Naive thymus-derived CD4-positive, alpha-beta T cell (primary cell): ENCODE results near the gene SCAPER. TPM values are rescaled to one million over a fixed set of nuclear protein-coding genes. Genes with fewer than 3 reads are reported as not detected.

Experiments
- ATAC-seq: fragments of 150-1000 bp; cut with Tn5 transposase; 2 replicates; pipeline ENCODE4 v1.10.0; 2021; ENCODE audit warnings: mild to moderate bottlenecking, moderate library complexity
- CTCF ChIA-PET: fragments of 350-600 bp; sonication (Branson Sonifier 250); formaldehyde crosslinking; loops from one replicate; lab custom pipeline; 2021; ENCODE audit warnings: antibody characterized with exemption; lab: Charles Lee
- POLR2A ChIA-PET: fragments of 350-600 bp; sonication (Branson Sonifier 250); formaldehyde crosslinking; loops from one replicate; lab custom pipeline; 2021; ENCODE audit warnings: antibody characterized with exemption, inconsistent platforms; lab: Charles Lee
- DNase-seq, 9 donors: peaks; one replicate each; pipeline versions ENCODE4 v3.0.0 to v3.0.0-alpha.2; 2020 to 2022; ENCODE audit warnings: mixed read lengths in 1 of 9
- H3K27ac ChIP-seq: one replicate; pipeline ENCODE4 v1.7.0; 2013; ENCODE audit warnings: mild to moderate bottlenecking, low read depth, low read length, moderate library complexity
- H3K27me3 ChIP-seq, 2 donors: one replicate each; pipeline ENCODE4 v1.7.0; 2013; ENCODE audit warnings: low read length in 2 of 2, mild to moderate bottlenecking in 2 of 2, moderate library complexity in 2 of 2; ENCODE audit not compliant: control insufficient read depth in 2 of 2, insufficient read depth in 2 of 2
- H3K36me3 ChIP-seq, 3 experiments: 1 replicate in 2 of 3; 2 replicates in 1 of 3; pipeline ENCODE4 v1.7.0; 2013; ENCODE audit warnings: low read length in 3 of 3, mild to moderate bottlenecking in 3 of 3, moderate library complexity in 1 of 3; ENCODE audit not compliant: insufficient read depth in 3 of 3, control insufficient read depth in 2 of 3
- H3K4me1 ChIP-seq, 2 donors: one replicate each; pipeline ENCODE4 v1.7.0; 2013; ENCODE audit warnings: low read length in 2 of 2, mild to moderate bottlenecking in 2 of 2, moderate library complexity in 1 of 2; ENCODE audit not compliant: control insufficient read depth in 2 of 2, insufficient read depth in 2 of 2
- H3K4me3 ChIP-seq: 2 replicates; pipeline ENCODE4 v1.7.0; 2013; ENCODE audit warnings: mild to moderate bottlenecking, low read length
- H3K9me3 ChIP-seq, 3 experiments: 1 replicate in 2 of 3; 2 replicates in 1 of 3; pipeline ENCODE4 v1.7.0; 2013; ENCODE audit warnings: low read length in 3 of 3; ENCODE audit not compliant: control insufficient read depth in 2 of 3
- H3K27ac Mint-ChIP-seq, 9 donors: one replicate each; pipeline ENCODE4 v1.8.0; 2020 to 2022; ENCODE audit warnings: mixed read lengths in 9 of 9, mild to moderate bottlenecking in 8 of 9, moderate library complexity in 5 of 9, inconsistent platforms in 2 of 9
- H3K27me3 Mint-ChIP-seq, 5 donors: one replicate each; pipeline ENCODE4 v1.8.0; 2021 to 2022; ENCODE audit warnings: mixed read lengths in 5 of 5, mild to moderate bottlenecking in 1 of 5
- H3K36me3 Mint-ChIP-seq, 5 donors: one replicate each; pipeline ENCODE4 v1.8.0; 2020 to 2022; ENCODE audit warnings: mixed read lengths in 5 of 5, mild to moderate bottlenecking in 3 of 5, inconsistent platforms in 1 of 5
- H3K4me1 Mint-ChIP-seq, 7 donors: one replicate each; pipeline ENCODE4 v1.8.0; 2020 to 2022; ENCODE audit warnings: mixed read lengths in 7 of 7, mild to moderate bottlenecking in 3 of 7, inconsistent platforms in 1 of 7
- H3K4me3 Mint-ChIP-seq, 10 donors: one replicate each; pipeline ENCODE4 v1.8.0; 2020 to 2022; ENCODE audit warnings: mild to moderate bottlenecking in 10 of 10, mixed read lengths in 10 of 10, moderate library complexity in 6 of 10, inconsistent platforms in 2 of 10
- H3K9me3 Mint-ChIP-seq, 11 donors: one replicate each; pipeline ENCODE4 v1.8.0; 2020 to 2022; ENCODE audit warnings: mixed read lengths in 11 of 11, mild to moderate bottlenecking in 4 of 11, inconsistent platforms in 1 of 11, moderate library complexity in 1 of 11
- intact Hi-C, 2 donors: fragments of 100-400 bp; cut with micrococcal nuclease; formaldehyde crosslinking; loops; one replicate each; pipeline ENCODE4 v1.15.1; 2023
- polyA plus RNA-seq, 2 donors: library from polyadenylated mRNA; unstranded; fragments of 300-500 nt; fragmentation: Illumina TruSeq; gene quantifications; one replicate each; pipeline ENCODE4 v1.2.3, GENCODE V29; 2021
- total RNA-seq, 6 experiments: library from RNA in 5 of 6; stranded (reverse) in 5 of 6; gene quantifications; 1 replicate in 5 of 6; 2 replicates in 1 of 6; pipeline ENCODE4 v1.2.3 and lab custom pipeline; 2021 to 2026

Gene SCAPER
- total and polyA plus RNA-seq, 7 experiments from 2014 or later: 22.6 to 56.9 (median 48.8) TPM

GRCh38 chr15:76345583-76345879 lies 559.6 kb downstream of the SCAPER start:
- H3K4me3 ChIP-seq: no peak overlapping the region
- H3K27ac Mint-ChIP-seq: peak overlapping the region in 2 of 9 donors; percentile 62 to 68
- peaks cover 25 to 27% of the 10 kb centered on the region in 2 donors for H3K4me1 ChIP-seq
- H3K9me3 Mint-ChIP-seq: peaks cover 0 to 13% (median 0%) of the 10 kb centered on the region in 11 donors
- no peaks in the 10 kb centered on the region for H3K9me3 ChIP-seq
- ATAC-seq (no peak), DNase-seq (no peak)
- H3K4me1 Mint-ChIP-seq: peaks cover 13 to 44% (median 33%) of the 10 kb centered on the region in 7 donors
- no peaks in the 10 kb centered on the region for H3K36me3 ChIP-seq
- H3K4me3 Mint-ChIP-seq: peak overlapping the region; percentile 40 to 82 (median 66)
- peaks cover 31 to 33% of the 10 kb centered on the region in 2 donors for H3K27me3 ChIP-seq
- intact Hi-C loops: loop anchor here in 1 of 2 donors (10.0 kb wide), 1 partner anchor 281 kb away; no protein-coding TSS in a partner anchor
- H3K27me3 Mint-ChIP-seq: peaks cover 55 to 79% (median 57%) of the 10 kb centered on the region in 5 donors
- no peak overlapping the region for H3K27ac ChIP-seq
- ChIA-PET CTCF (no interaction called here), POLR2A (no interaction called here)
- H3K36me3 Mint-ChIP-seq: peaks cover 10 to 25% (median 18%) of the 10 kb centered on the region in 5 donors

GRCh38 chr15:76344893-76345582 lies 560.1 kb downstream of the SCAPER start:
- POLR2A ChIA-PET: interaction anchor here (0.8 to 0.9 kb wide), 2 partner anchors 12 to 20 kb away, joined by 3 to 4 read pairs; no protein-coding TSS in a partner anchor
- intact Hi-C loops: loop anchor here in 1 of 2 donors (5.0 to 10.0 kb wide), 2 partner anchors 153 to 280 kb away; no protein-coding TSS in a partner anchor
- H3K4me3 Mint-ChIP-seq: peak overlapping the region; percentile 40 to 82 (median 66)

DNA sequence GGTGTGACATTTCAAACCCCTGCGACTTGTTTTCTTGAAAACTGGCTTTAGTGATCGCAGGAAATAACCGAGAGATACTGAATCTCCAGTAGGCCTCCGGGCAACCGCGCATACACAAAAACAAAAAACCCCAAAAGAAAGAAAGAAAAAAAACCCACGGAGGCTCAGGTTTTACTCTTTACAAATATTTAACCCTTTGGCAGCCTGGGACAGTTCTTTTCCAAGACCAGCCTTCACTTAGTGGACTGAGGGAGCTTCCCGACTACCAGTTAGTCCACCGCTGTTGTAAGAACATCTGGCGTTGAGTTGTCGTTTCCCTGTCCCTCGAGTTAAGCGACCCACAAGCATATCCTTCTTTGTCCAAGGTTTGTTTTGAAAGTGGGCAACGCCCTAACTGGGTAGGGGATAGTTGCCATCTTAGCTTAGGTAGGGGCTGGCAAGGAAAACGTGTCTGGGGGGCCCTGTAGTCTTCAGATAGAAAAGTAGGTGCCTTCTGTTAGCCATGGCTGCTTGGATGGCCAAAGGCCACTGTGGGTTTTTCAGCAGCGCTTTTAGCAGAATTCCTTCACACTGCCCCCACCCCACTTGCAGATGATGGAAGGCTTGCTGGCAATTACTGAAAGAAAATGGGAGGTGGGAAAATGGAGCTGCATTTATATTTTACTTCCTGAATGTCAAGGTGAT lies 561.7 kb downstream of the SCAPER start:
- POLR2A ChIA-PET: no interaction called here
- H3K36me3 Mint-ChIP-seq: peaks cover 9 to 23% (median 10%) of the 10 kb centered on the region in 5 donors
- H3K27ac Mint-ChIP-seq: no peak overlapping the region
- DNase-seq (peak in 1 of 9 donors; percentile 20), ATAC-seq (no peak)
- Histone ChIP-seq H3K36me3 (no peaks in the 10 kb centered on the region), H3K4me1 (peaks cover 36 to 43% of the 10 kb centered on the region in 2 donors), H3K27ac (no peak overlapping the region), H3K4me3 (no peak overlapping the region), H3K27me3 (peaks cover 42 to 54% of the 10 kb centered on the region in 2 donors), H3K9me3 (no peaks in the 10 kb centered on the region)
- H3K4me1 Mint-ChIP-seq: peaks cover 28 to 65% (median 52%) of the 10 kb centered on the region in 7 donors
- peaks cover 0 to 13% (median 1%) of the 10 kb centered on the region in 11 donors for H3K9me3 Mint-ChIP-seq
- peaks cover 70 to 85% (median 75%) of the 10 kb centered on the region in 5 donors for H3K27me3 Mint-ChIP-seq
- CTCF ChIA-PET: no interaction called here
- intact Hi-C loops: loop anchor here in 1 of 2 donors (5.0 to 10.0 kb wide), 2 partner anchors 151 to 279 kb away; no protein-coding TSS in a partner anchor
- H3K4me3 Mint-ChIP-seq: peak overlapping the region in 9 of 10 donors; percentile 2 to 53 (median 36)

More at GRCh38 chr15:76344893-76345582, 560.1 kb downstream of the SCAPER start:
- Histone ChIP-seq H3K27me3 (peaks cover 31 to 38% of the 10 kb centered on the region in 2 donors), H3K4me1 (peaks cover 29% of the 10 kb centered on the region in 2 donors), H3K4me3 (no peak overlapping the region), H3K27ac (no peak overlapping the region), H3K36me3 (no peaks in the 10 kb centered on the region), H3K9me3 (no peaks in the 10 kb centered on the region)
- Mint-ChIP-seq H3K9me3 (peaks cover 0 to 13% (median 1%) of the 10 kb centered on the region in 11 donors), H3K36me3 (peaks cover 10 to 20% (median 17%) of the 10 kb centered on the region in 5 donors), H3K4me1 (peaks cover 16 to 49% (median 38%) of the 10 kb centered on the region in 7 donors), H3K27me3 (peaks cover 60 to 80% (median 62%) of the 10 kb centered on the region in 5 donors), H3K27ac (peak overlapping the region in 2 of 9 donors; percentile 62 to 68)
- DNase-seq: no peak
- no peak for ATAC-seq
- CTCF ChIA-PET: no interaction called here

DNA sequence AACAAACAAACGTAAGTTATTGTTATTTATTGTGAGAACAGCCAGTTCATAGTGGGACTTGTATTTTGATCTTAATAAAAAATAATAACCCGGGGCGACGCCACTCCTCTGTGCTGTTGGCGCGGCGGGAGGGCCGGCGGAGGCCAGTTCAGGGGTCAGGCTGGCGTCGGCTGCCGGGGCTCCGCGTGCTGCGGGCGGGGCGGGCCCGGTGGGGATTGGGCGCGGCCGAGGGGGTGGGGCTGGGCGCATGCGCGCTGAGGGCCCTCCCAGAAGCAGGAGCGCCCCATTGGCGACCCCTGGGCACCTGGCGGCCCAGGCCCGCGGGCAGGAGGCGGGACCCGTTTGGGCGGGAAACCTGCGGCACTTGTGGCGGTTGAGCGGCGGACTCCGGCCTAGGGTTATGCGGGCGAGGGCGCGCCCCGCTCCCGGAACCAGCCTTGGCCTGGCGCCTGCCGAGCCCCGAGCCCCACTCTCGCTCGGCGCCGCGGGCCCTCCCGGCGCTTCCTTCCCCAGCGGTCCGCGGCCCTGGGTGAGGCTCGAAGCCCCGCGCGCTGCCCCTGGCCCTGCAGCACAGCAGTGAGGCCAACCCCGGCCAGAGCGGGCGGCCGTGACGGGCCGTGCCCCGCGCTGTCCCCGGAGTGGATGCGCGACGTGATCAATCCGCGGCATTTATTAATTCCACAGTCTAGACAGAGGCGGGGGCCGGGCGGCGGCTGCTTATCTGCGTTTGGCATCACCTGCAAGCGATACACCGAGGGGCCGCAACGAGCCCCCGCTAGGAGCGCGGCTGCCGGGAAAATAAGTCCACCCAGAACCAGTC lies 562.5 kb downstream of the SCAPER start:
- no peaks in the 10 kb centered on the region for H3K9me3 ChIP-seq
- H3K27me3 Mint-ChIP-seq: peaks cover 65 to 79% (median 70%) of the 10 kb centered on the region in 5 donors
- POLR2A ChIA-PET: no interaction called here
- H3K36me3 ChIP-seq: no peaks in the 10 kb centered on the region
- DNase-seq (peak in 1 of 9 donors; percentile 23), ATAC-seq (no peak)
- CTCF ChIA-PET: no interaction called here
- intact Hi-C loops: loop anchor here in 1 of 2 donors (5.0 to 10.0 kb wide), 2 partner anchors 150 to 278 kb away; no protein-coding TSS in a partner anchor
- H3K4me1 ChIP-seq: peaks cover 38 to 52% of the 10 kb centered on the region in 2 donors
- H3K27ac Mint-ChIP-seq: peak overlapping the region in 2 of 9 donors; percentile 28 to 42
- H3K4me3 ChIP-seq: no peak overlapping the region
- peak overlapping the region in 9 of 10 donors; percentile 65 to 93 (median 81) for H3K4me3 Mint-ChIP-seq
- H3K4me1 Mint-ChIP-seq: peaks cover 30 to 63% (median 52%) of the 10 kb centered on the region in 7 donors
- peaks cover 0 to 11% (median 0%) of the 10 kb centered on the region in 11 donors for H3K9me3 Mint-ChIP-seq
- H3K27ac ChIP-seq: no peak overlapping the region
- peaks cover under 1 to 17% (median 2%) of the 10 kb centered on the region in 5 donors for H3K36me3 Mint-ChIP-seq
- H3K27me3 ChIP-seq: peaks cover 39 to 60% of the 10 kb centered on the region in 2 donors

DNA sequence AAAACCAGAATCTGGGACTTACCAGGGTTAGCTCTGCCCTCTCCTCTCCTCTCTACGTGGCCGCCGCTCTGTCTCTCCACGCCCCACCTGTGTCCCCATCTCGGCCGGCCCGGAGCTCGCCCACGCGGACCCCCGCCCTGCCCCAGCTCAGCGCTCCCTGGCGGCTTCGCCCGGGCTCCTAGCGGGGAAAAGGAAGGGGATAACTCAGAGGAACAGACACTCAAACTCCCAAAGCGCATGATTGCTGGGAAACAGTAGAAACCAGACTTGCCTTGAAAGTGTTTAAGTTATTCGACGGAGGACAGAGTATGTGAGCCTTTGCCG lies 563.1 kb downstream of the SCAPER start:
- peak in 2 of 9 donors; percentile 22 to 24 for DNase-seq
- Mint-ChIP-seq H3K27ac (peak overlapping the region in 3 of 9 donors; percentile 28 to 60 (median 45)), H3K27me3 (peaks cover 68 to 82% (median 73%) of the 10 kb centered on the region in 5 donors), H3K4me3 (peak overlapping the region; percentile 65 to 93 (median 80)), H3K36me3 (peaks cover 0 to 20% (median 0%) of the 10 kb centered on the region in 5 donors), H3K9me3 (peaks cover 0 to 11% (median 0%) of the 10 kb centered on the region in 11 donors), H3K4me1 (peaks cover 35 to 68% (median 57%) of the 10 kb centered on the region in 7 donors)
- ChIA-PET CTCF (no interaction called here), POLR2A (no interaction called here)
- H3K36me3 ChIP-seq: no peaks in the 10 kb centered on the region
- peaks cover 43 to 58% of the 10 kb centered on the region in 2 donors for H3K4me1 ChIP-seq
- H3K9me3 ChIP-seq: no peaks in the 10 kb centered on the region
- H3K4me3 ChIP-seq: no peak overlapping the region
- peaks cover 39 to 66% of the 10 kb centered on the region in 2 donors for H3K27me3 ChIP-seq
- no peak overlapping the region for H3K27ac ChIP-seq
- no peak for ATAC-seq
- intact Hi-C loops: loop anchor here in 1 of 2 donors (5.0 to 10.0 kb wide), 2 partner anchors 150 to 277 kb away; no protein-coding TSS in a partner anchor
